Smooth muscle cell (in vitro differentiated cells): Measurements from ENCODE around the gene CDH4. TPM values are rescaled to one million over a fixed set of nuclear protein-coding genes. Genes with fewer than 3 reads are reported as not detected.

Source experiments
- DNase-seq: peaks from one replicate; lab custom pipeline; 2025; ENCODE audit not compliant: unreplicated experiment; lab: John Stamatoyannopoulos, UW
- H2AFZ ChIP-seq: fragments of 200-600 bp; sonication (generic); 2 replicates; pipeline ENCODE4 v1.6.0; 2016; ENCODE audit warnings: antibody characterized with exemption, low read depth, mild to moderate bottlenecking
- H3F3A ChIP-seq: fragments of 200-600 bp; sonication (generic); 2 replicates; pipeline ENCODE4 v1.6.0; 2017; ENCODE audit warnings: antibody characterized with exemption, low read depth
- H3K27ac ChIP-seq: fragments of 200-600 bp; sonication (generic); 2 replicates; pipeline ENCODE4 v1.5.1; 2016; ENCODE audit warnings: low read depth, mild to moderate bottlenecking
- H3K27me3 ChIP-seq: fragments of 200-600 bp; sonication (generic); 2 replicates; pipeline ENCODE4 v1.6.1; 2016; ENCODE audit warnings: low read depth, mild to moderate bottlenecking
- H3K36me3 ChIP-seq: fragments of 200-600 bp; sonication (generic); 2 replicates; pipeline ENCODE4 v1.5.1; 2016; ENCODE audit warnings: low read depth
- H3K4me1 ChIP-seq: fragments of 200-600 bp; sonication (generic); 2 replicates; pipeline ENCODE4 v1.5.1; 2016; ENCODE audit warnings: low read depth
- H3K4me2 ChIP-seq: fragments of 200-600 bp; sonication (generic); 2 replicates; pipeline ENCODE4 v1.6.0; 2016; ENCODE audit warnings: mild to moderate bottlenecking
- H3K4me3 ChIP-seq: fragments of 200-600 bp; sonication (generic); 2 replicates; pipeline ENCODE4 v1.5.1; 2016; ENCODE audit warnings: mild to moderate bottlenecking
- H3K79me2 ChIP-seq: fragments of 200-600 bp; sonication (generic); 2 replicates; pipeline ENCODE4 v1.6.0; 2016; ENCODE audit warnings: low read depth, mild to moderate bottlenecking
- H3K9ac ChIP-seq: fragments of 200-600 bp; sonication (generic); 2 replicates; pipeline ENCODE4 v1.6.0; 2016; ENCODE audit warnings: low read depth
- H3K9me3 ChIP-seq: fragments of 200-600 bp; sonication (generic); replicated peaks from 2 replicates; pipeline ENCODE4 v1.5.1; 2016; ENCODE audit warnings: low read depth
- H4K20me1 ChIP-seq: fragments of 200-600 bp; sonication (generic); 2 replicates; pipeline ENCODE4 v1.6.0; 2016; ENCODE audit warnings: low read depth
- CTCF ChIP-seq: fragments of 200-600 bp; sonication (generic); IDR thresholded peaks from 2 replicates; pipeline ENCODE4 v1.5.1; 2017; ENCODE audit warnings: borderline replicate concordance, mild to moderate bottlenecking, antibody characterized with exemption; ENCODE audit not compliant: insufficient read depth, poor library complexity, severe bottlenecking
- WGBS: methylation state at CpG from one replicate; pipeline ENCODE4 v1.1.7; 2016; ENCODE audit warnings: low lambda C conversion rate; 5-methylcytosine and 5-hydroxymethylcytosine counted together
- polyA plus RNA-seq: library from polyadenylated mRNA; unstranded; fragments of >200 nt; fragmentation: Nextera tagmentation; extraction: Ambion mirVana; gene quantifications from 2 replicates; pipeline ENCODE4 v1.2.1, GENCODE V29; 2016
- total RNA-seq: library from RNA; depleted of rRNA; stranded (reverse); fragments of >200 nt; gene quantifications from 2 replicates; pipeline ENCODE4 v1.2.3, GENCODE V29; 2014

CDH4 gene
- total and polyA plus RNA-seq, 2 experiments from 2014 or later = 0.03 to 0.04 TPM

GRCh38 chr20:61881416-61881815 lies 629.4 kb downstream of the CDH4 start:
- Histone ChIP-seq H4K20me1 (no peaks in the 10 kb centered on the region), H3K79me2 (no peaks in the 10 kb centered on the region), H2AFZ (no peak overlapping the region), H3K9me3 (no peaks in the 10 kb centered on the region), H3K4me1 (no peaks in the 10 kb centered on the region), H3K9ac (no peak overlapping the region), H3K4me2 (no peak overlapping the region), H3K36me3 (no peaks in the 10 kb centered on the region), H3K27me3 (no peaks in the 10 kb centered on the region), H3F3A (no peaks in the 10 kb centered on the region), H3K4me3 (no peak overlapping the region), H3K27ac (no peak overlapping the region)
- TF ChIP-seq CTCF = no peak
- DNase-seq = no peak
- 94% methylated on average over 19 of the region's 19 CpGs for WGBS

- H3K9ac ChIP-seq = no peak overlapping the region
- 90% methylated on average over 13 of the region's 13 CpGs for WGBS
- no peaks in the 10 kb centered on the region for H3K4me1 ChIP-seq
- H3K27me3 ChIP-seq = no peaks in the 10 kb centered on the region
- H3F3A ChIP-seq = no peaks in the 10 kb centered on the region
- H3K9me3 ChIP-seq = no peaks in the 10 kb centered on the region
- no peak overlapping the region for H3K27ac ChIP-seq
- no peaks in the 10 kb centered on the region for H3K79me2 ChIP-seq
- TF ChIP-seq CTCF = no peak
- H4K20me1 ChIP-seq = no peaks in the 10 kb centered on the region
- no peak overlapping the region for H2AFZ ChIP-seq
- no peak for DNase-seq
- H3K4me2 ChIP-seq = no peak overlapping the region
- H3K36me3 ChIP-seq = no peaks in the 10 kb centered on the region
- H3K4me3 ChIP-seq = no peak overlapping the region
Measured at GRCh38 chr20:61881861-61882260, 629.8 kb downstream of the CDH4 start.

- no peaks in the 10 kb centered on the region for H3K36me3 ChIP-seq
- no peaks in the 10 kb centered on the region for H3F3A ChIP-seq
- no peaks in the 10 kb centered on the region for H3K9me3 ChIP-seq
- no peak overlapping the region for H3K4me2 ChIP-seq
- no peak overlapping the region for H3K4me3 ChIP-seq
- H3K79me2 ChIP-seq = no peaks in the 10 kb centered on the region
- no peaks in the 10 kb centered on the region for H3K27me3 ChIP-seq
- 89% methylated on average over 29 of the region's 32 CpGs for WGBS
- no peak overlapping the region for H3K9ac ChIP-seq
- no peaks in the 10 kb centered on the region for H4K20me1 ChIP-seq
- H3K4me1 ChIP-seq = no peaks in the 10 kb centered on the region
- TF ChIP-seq CTCF = no peak
- DNase-seq = no peak
- no peak overlapping the region for H2AFZ ChIP-seq
- no peak overlapping the region for H3K27ac ChIP-seq
Measured at GRCh38 chr20:61882716-61883615, 630.9 kb downstream of the CDH4 start.
